ENCODE data around the gene RPL41. TPM values are rescaled to one million over a fixed set of nuclear protein-coding genes. Genes with fewer than 3 reads are reported as not detected.

Gene RPL41
- total RNA-seq, 3 donors from 2014 or later: 3,675 to 5,580 (median 4,429) TPM

GRCh38 chr12:56146492-56147460 lies 30.3 kb downstream of the RPL41 start:
- H3K36me3 ChIP-seq: peaks cover 9% of the 10 kb centered on the region
- H3K27me3 ChIP-seq: no peaks in the 10 kb centered on the region
- TF ChIP-seq POLR2AphosphoS5 (IDR thresholded peaks at IDR 0.05): peak in 1 of 3 donors; percentile 37
- no peak for TF ChIP-seq POLR2A (IDR thresholded peaks at IDR 0.05)
- H3K27ac ChIP-seq: peak overlapping the region; percentile 25 to 57
- H3K9me3 ChIP-seq: no peaks in the 10 kb centered on the region
- DNase-seq (ENCODE audit: low spot score in 2 of 2): no peak
- H3K4me1 ChIP-seq: peaks cover 4 to 6% of the 10 kb centered on the region in 2 donors
- intact Hi-C loops (cut with DNase I; ENCODE audit: low total_unique reads): no loop called here
- no peak overlapping the region for H3K4me3 ChIP-seq

- H3K9me3 ChIP-seq: no peaks in the 10 kb centered on the region
- no peak for DNase-seq (ENCODE audit: low spot score in 2 of 2)
- peaks cover 4 to 16% of the 10 kb centered on the region in 2 donors for H3K4me1 ChIP-seq
- H3K27ac ChIP-seq: peak overlapping the region in 1 of 2 donors; percentile 13
- H3K27me3 ChIP-seq: no peaks in the 10 kb centered on the region
- no peak for TF ChIP-seq POLR2A (IDR thresholded peaks at IDR 0.05)
- TF ChIP-seq POLR2AphosphoS5 (IDR thresholded peaks at IDR 0.05): no peak
- TF ChIP-seq CTCF (IDR thresholded peaks at IDR 0.05): no peak
- no peak overlapping the region for H3K4me3 ChIP-seq
- intact Hi-C loops (cut with DNase I; ENCODE audit: low total_unique reads): no loop called here
- H3K36me3 ChIP-seq: no peaks in the 10 kb centered on the region
Observed at GRCh38 chr12:56150563-56150962, 34.1 kb downstream of the RPL41 start.

GRCh38 chr12:56151672-56152131 lies 35.3 kb downstream of the RPL41 start:
- Histone ChIP-seq H3K4me3 (peak overlapping the region; percentile 60 to 75 (median 69)), H3K27me3 (no peaks in the 10 kb centered on the region), H3K27ac (peak overlapping the region; percentile 95 to 97), H3K4me1 (peaks cover 4 to 16% of the 10 kb centered on the region in 2 donors), H3K36me3 (no peaks in the 10 kb centered on the region), H3K9me3 (no peaks in the 10 kb centered on the region)
- TF ChIP-seq CTCF (IDR thresholded peaks at IDR 0.05) (peak; percentile 55 to 85 (median 80)), POLR2AphosphoS5 (IDR thresholded peaks at IDR 0.05) (no peak)
- intact Hi-C loops (cut with DNase I; ENCODE audit: low total_unique reads): no loop called here
- peak in 1 of 2 donors; percentile 68 for DNase-seq (ENCODE audit: low spot score in 2 of 2)

- Histone ChIP-seq H3K27me3 (no peaks in the 10 kb centered on the region), H3K9me3 (no peaks in the 10 kb centered on the region), H3K36me3 (no peaks in the 10 kb centered on the region), H3K27ac (peak within 1 kb of the TSS; percentile 95 to 97), H3K4me1 (peaks cover 4 to 16% of the 10 kb centered on the region in 2 donors), H3K4me3 (peak within 1 kb of the TSS; percentile 60 to 75 (median 69))
- TF ChIP-seq CTCF (IDR thresholded peaks at IDR 0.05) (no peak), POLR2AphosphoS5 (IDR thresholded peaks at IDR 0.05) (peak; percentile 87 to 93 (median 88)), POLR2A (IDR thresholded peaks at IDR 0.05) (peak; percentile 7)
- DNase-seq (ENCODE audit: low spot score in 2 of 2): peak; percentile 90 to 95
- intact Hi-C loops (cut with DNase I; ENCODE audit: low total_unique reads): no loop called here
Observed at GRCh38 chr12:56152132-56152755, 35.8 kb downstream of the RPL41 start, which contains the start of gene MYL6B. MYL6B (plus strand) TSS chr12:56152587; CDS start chr12:56153919, 1,332 bp downstream.

- no peaks in the 10 kb centered on the region for H3K36me3 ChIP-seq
- no peak for DNase-seq (ENCODE audit: low spot score in 2 of 2)
- H3K4me3 ChIP-seq: peak overlapping the region; percentile 60 to 75 (median 69)
- no peaks in the 10 kb centered on the region for H3K27me3 ChIP-seq
- no peak for TF ChIP-seq CTCF (IDR thresholded peaks at IDR 0.05)
- peak; percentile 1 for TF ChIP-seq POLR2A (IDR thresholded peaks at IDR 0.05)
- H3K9me3 ChIP-seq: no peaks in the 10 kb centered on the region
- intact Hi-C loops (cut with DNase I; ENCODE audit: low total_unique reads): no loop called here
- H3K4me1 ChIP-seq: peaks cover 4 to 16% of the 10 kb centered on the region in 2 donors
- peak overlapping the region; percentile 95 to 97 for H3K27ac ChIP-seq
Observed at GRCh38 chr12:56152756-56153677, 36.6 kb downstream of the RPL41 start.
